Panc1 (cell line): Measurements from ENCODE around the gene PPIP5K1.

Experiments used
- CTCF ChIP-seq: fragments of 450-650 bp; IDR thresholded peaks from 2 replicates; pipeline ENCODE4 v1.5.1; 2017; ENCODE audit warnings: mild to moderate bottlenecking
- POLR2AphosphoS5 ChIP-seq: IDR thresholded peaks from 2 replicates; pipeline ENCODE4 v1.6.1; 2012; ENCODE audit warnings: mild to moderate bottlenecking, low read depth, low read length, moderate library complexity

GRCh38 chr15:43511012-43511885, 78.8 kb downstream of the PPIP5K1 start:
- TF ChIP-seq POLR2AphosphoS5, result no peak
- TF ChIP-seq CTCF, result peak; percentile 70
